Measurements from ENCODE around the gene PAPPA. TPM values are rescaled to one million over a fixed set of nuclear protein-coding genes. Genes with fewer than 3 reads are reported as not detected.
A peak's percentile ranks its signal among the peaks of the same experiment; 100 is the strongest.

Gene PAPPA
- polyA plus RNA-seq, 4 donors, result 3.4 to 8.7 (median 4.2) TPM

GRCh38 chr9:116219686-116220085 is 66.1 kb downstream of the PAPPA start:
- DNase-seq (ENCODE audit: low read depth in 4 of 4, low spot score in 2 of 4), result peak in 1 of 4 donors; percentile 43

GRCh38 chr9:116223926-116224325 is 70.3 kb downstream of the PAPPA start:
- DNase-seq (ENCODE audit: low read depth in 4 of 4, low spot score in 2 of 4), result no peak

GRCh38 chr9:116230051-116230632 is 76.6 kb downstream of the PAPPA start:
- no peak for DNase-seq (ENCODE audit: low read depth in 4 of 4, low spot score in 2 of 4)

GRCh38 chr9:116232424-116233159 is 79.0 kb downstream of the PAPPA start:
- DNase-seq (ENCODE audit: low read depth in 4 of 4, low spot score in 2 of 4), result no peak

- no peak for DNase-seq (ENCODE audit: low read depth in 4 of 4, low spot score in 2 of 4)
These were observed 79.6 kb downstream of the PAPPA start for GRCh38 chr9:116233160-116233530.

GRCh38 chr9:116234081-116234480 is 80.5 kb downstream of the PAPPA start:
- DNase-seq (ENCODE audit: low read depth in 4 of 4, low spot score in 2 of 4), result no peak

GRCh38 chr9:116236979-116237378 is 83.4 kb downstream of the PAPPA start:
- no peak for DNase-seq (ENCODE audit: low read depth in 4 of 4, low spot score in 2 of 4)

GRCh38 chr9:116237456-116237855 is 83.9 kb downstream of the PAPPA start:
- DNase-seq (ENCODE audit: low read depth in 4 of 4, low spot score in 2 of 4), result no peak

GRCh38 chr9:116238225-116238624 is 84.6 kb downstream of the PAPPA start:
- no peak for DNase-seq (ENCODE audit: low read depth in 4 of 4, low spot score in 2 of 4)

- no peak for DNase-seq (ENCODE audit: low read depth in 4 of 4, low spot score in 2 of 4)
These were observed 85.3 kb downstream of the PAPPA start for GRCh38 chr9:116238776-116239340.

- DNase-seq (ENCODE audit: low read depth in 4 of 4, low spot score in 2 of 4), result no peak
These were observed 90.1 kb downstream of the PAPPA start for GRCh38 chr9:116243708-116244107.

- no peak for DNase-seq (ENCODE audit: low read depth in 4 of 4, low spot score in 2 of 4)
These were observed 93.7 kb downstream of the PAPPA start for GRCh38 chr9:116247284-116247683.

- DNase-seq (ENCODE audit: low read depth in 4 of 4, low spot score in 2 of 4), result no peak
These were observed 94.3 kb downstream of the PAPPA start for GRCh38 chr9:116247791-116248374.

- DNase-seq (ENCODE audit: low read depth in 4 of 4, low spot score in 2 of 4), result no peak
These were observed 97.3 kb downstream of the PAPPA start for GRCh38 chr9:116250891-116251290.

- no peak for DNase-seq (ENCODE audit: low read depth in 4 of 4, low spot score in 2 of 4)
These were observed 97.8 kb downstream of the PAPPA start for GRCh38 chr9:116251366-116251765.

- no peak for DNase-seq (ENCODE audit: low read depth in 4 of 4, low spot score in 2 of 4)
These were observed 106.9 kb downstream of the PAPPA start for GRCh38 chr9:116260531-116260930.

GRCh38 chr9:116262448-116262847 is 108.9 kb downstream of the PAPPA start:
- no peak for DNase-seq (ENCODE audit: low read depth in 4 of 4, low spot score in 2 of 4)

- DNase-seq (ENCODE audit: low read depth in 4 of 4, low spot score in 2 of 4), result no peak
These were observed 110.8 kb downstream of the PAPPA start for GRCh38 chr9:116264361-116264760.

- DNase-seq (ENCODE audit: low read depth in 4 of 4, low spot score in 2 of 4), result no peak
These were observed 113.4 kb downstream of the PAPPA start for GRCh38 chr9:116267021-116267420.

- no peak for DNase-seq (ENCODE audit: low read depth in 4 of 4, low spot score in 2 of 4)
These were observed 115.7 kb downstream of the PAPPA start for GRCh38 chr9:116269250-116269649.

GRCh38 chr9:116270546-116270945 is 117.0 kb downstream of the PAPPA start:
- no peak for DNase-seq (ENCODE audit: low read depth in 4 of 4, low spot score in 2 of 4)

- DNase-seq (ENCODE audit: low read depth in 4 of 4, low spot score in 2 of 4), result no peak
These were observed 117.7 kb downstream of the PAPPA start for GRCh38 chr9:116271340-116271739.
